Measurements from ENCODE around the gene AGRP.

The AGRP gene

DNA sequence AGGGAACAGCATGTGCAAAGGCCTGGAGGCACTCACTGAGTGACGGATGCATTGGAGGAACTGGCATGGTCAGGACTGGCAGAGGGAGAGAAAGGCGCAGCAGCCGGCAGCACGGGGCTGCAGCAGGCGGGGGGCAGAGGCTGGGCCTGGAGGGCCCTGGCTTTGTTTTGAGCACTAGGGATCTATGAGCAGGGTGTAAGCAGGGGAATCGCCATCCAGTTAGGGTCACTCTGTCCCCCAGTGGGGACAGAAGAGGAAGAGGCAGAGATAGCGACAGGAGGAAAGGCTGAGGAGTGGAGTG, 38.3 kb downstream of the AGRP start:
- DNase-seq = no peak

GRCh38 chr16:67444259-67445125, 38.9 kb downstream of the AGRP start:
- DNase-seq = no peak

GRCh38 chr16:67443265-67443664, 40.1 kb downstream of the AGRP start:
- DNase-seq = no peak

GRCh38 chr16:67442581-67443255, 40.6 kb downstream of the AGRP start:
- no peak for DNase-seq

- no peak for DNase-seq
Observed at GRCh38 chr16:67441907-67442306, 41.4 kb downstream of the AGRP start.

DNA sequence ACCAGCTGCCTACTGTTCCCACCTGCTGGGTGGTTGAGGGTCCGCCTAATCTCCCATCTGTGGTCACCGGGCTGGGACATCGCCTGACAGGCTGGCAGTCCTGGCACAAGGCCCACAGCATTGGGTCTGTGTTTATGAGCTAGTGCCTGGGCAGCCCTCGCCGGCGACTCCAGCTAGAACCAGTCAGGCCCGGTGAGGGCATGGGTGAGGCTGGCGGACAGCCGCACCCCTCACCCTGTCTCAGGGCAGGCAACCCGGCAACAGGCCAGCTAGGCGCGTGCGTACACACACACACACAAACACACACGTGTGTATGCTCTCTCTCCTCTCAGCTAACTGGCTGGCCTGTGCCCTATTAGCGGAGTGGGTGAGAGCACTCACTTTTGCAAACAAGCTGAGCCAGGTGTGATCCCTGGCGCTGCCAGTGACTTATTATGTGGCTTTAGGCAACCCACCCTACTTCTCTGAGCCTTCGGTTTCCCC, 42.0 kb downstream of the AGRP start:
- DNase-seq = no peak

GRCh38 chr16:67438824-67439393, 44.4 kb downstream of the AGRP start:
- no peak for DNase-seq

GRCh38 chr16:67438098-67438791, 45.1 kb downstream of the AGRP start:
- no peak for DNase-seq

GRCh38 chr16:67437513-67437912, 45.8 kb downstream of the AGRP start:
- DNase-seq = no peak

DNA sequence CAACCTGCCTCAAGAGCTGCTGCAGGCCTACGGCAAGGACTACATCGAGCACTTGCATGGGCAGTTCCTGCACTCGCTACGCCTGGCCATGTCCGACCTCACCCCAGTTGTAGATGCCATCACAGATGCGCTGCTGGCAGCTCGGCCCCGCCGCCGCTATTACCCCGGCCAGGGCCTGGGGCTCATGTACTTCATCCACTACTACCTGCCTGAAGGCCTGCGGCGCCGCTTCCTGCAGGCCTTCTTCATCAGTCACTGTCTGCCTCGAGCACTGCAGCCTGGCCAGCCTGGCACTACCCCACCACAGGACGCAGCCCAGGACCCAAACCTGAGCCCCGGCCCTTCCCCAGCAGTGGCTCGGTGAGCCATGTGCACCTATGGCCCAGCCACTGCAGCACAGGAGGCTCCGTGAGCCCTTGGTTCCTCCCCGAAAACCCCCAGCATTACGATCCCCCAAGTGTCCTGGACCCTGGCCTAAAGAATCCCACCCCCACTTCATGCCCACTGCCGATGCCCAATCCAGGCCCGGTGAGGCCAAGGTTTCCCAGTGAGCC, 46.6 kb downstream of the AGRP start:
- DNase-seq = no peak

- no peak for DNase-seq
Observed at GRCh38 chr16:67435758-67436164, 47.6 kb downstream of the AGRP start.

- no peak for DNase-seq
Observed at GRCh38 chr16:67433131-67433719, 50.1 kb downstream of the AGRP start.
